GM19193 (cell line): Measurements from ENCODE around the gene TGIF2LY.
"Not testable (repeated sequence)": the region's sequence is repeated elsewhere in the genome, so short reads cannot be mapped to it uniquely, and the experiment has no call there.

Experiments
- POLR2A ChIP-seq: IDR thresholded peaks from 4 replicates; pipeline ENCODE4 v1.6.1; 2011; ENCODE audit not compliant: insufficient read depth, insufficient read length; ENCODE audit errors: extremely low read depth

The TGIF2LY gene

GRCh38 chrY:3578767-3579166, at the start of gene TGIF2LY:
TGIF2LY (plus strand) TSS chrY:3579067; CDS start chrY:3579245, 178 bp downstream.
- TF ChIP-seq POLR2A, result not testable (repeated sequence)
